PC-3 (cell line): ENCODE data around the gene MKRN2. TPM values are rescaled to one million over a fixed set of nuclear protein-coding genes. Genes with fewer than 3 reads are reported as not detected.

Experiments used
- ATAC-seq: fragments of 200-7000 bp; cut with Tn5 transposase; 2 replicates; pipeline ENCODE4 v1.9.1; 2020; ENCODE audit warnings: mild to moderate bottlenecking, moderate library complexity
- BruUV-seq: library from RNA; stranded (reverse); fragments of 400-500 nt; replicated peaks from 2 replicates; lab custom pipeline; 2021; lab: Mats Ljungman, UMichigan
- CTCF ChIA-PET: fragments of 300-600 bp; sonication (Branson Sonifier 250); formaldehyde crosslinking; loops from one replicate; lab custom pipeline; 2022; ENCODE audit warnings: antibody characterized with exemption; lab: Charles Lee
- POLR2A ChIA-PET: fragments of 300-600 bp; sonication (Branson Sonifier 250); formaldehyde crosslinking; loops from one replicate; lab custom pipeline; 2022; ENCODE audit warnings: antibody characterized with exemption; ENCODE audit not compliant: unreplicated experiment; lab: Charles Lee
- DNase-seq: peaks from one replicate; pipeline ENCODE4 v3.0.0-alpha.2; 2015
- H2AFZ ChIP-seq: fragments of 300-600 bp; sonication (generic); 2 replicates; pipeline ENCODE4 v1.6.0; 2016; ENCODE audit warnings: antibody characterized with exemption, low read length
- H3F3A ChIP-seq: fragments of 300-600 bp; sonication (generic); one replicate; pipeline ENCODE4 v1.6.0; 2017; ENCODE audit warnings: antibody characterized with exemption, low read length, control low read depth, mild to moderate bottlenecking; ENCODE audit not compliant: unreplicated experiment
- H3K27ac ChIP-seq: fragments of 300-600 bp; sonication (generic); 2 replicates; pipeline ENCODE4 v1.5.1; 2016; ENCODE audit warnings: mild to moderate bottlenecking, low read length
- H3K27me3 ChIP-seq: fragments of 300-600 bp; sonication (generic); 2 replicates; pipeline ENCODE4 v1.6.1; 2016; ENCODE audit warnings: low read length, mixed read lengths
- H3K36me3 ChIP-seq: fragments of 300-600 bp; sonication (generic); 2 replicates; pipeline ENCODE4 v1.6.1; 2016; ENCODE audit warnings: low read depth, mixed run types, low read length, mixed read lengths
- H3K4me1 ChIP-seq: fragments of 300-600 bp; sonication (generic); 2 replicates; pipeline ENCODE4 v1.5.1; 2016; ENCODE audit warnings: low read length; ENCODE audit not compliant: insufficient read depth
- H3K4me2 ChIP-seq: fragments of 300-600 bp; sonication (generic); 2 replicates; pipeline ENCODE4 v1.6.0; 2016; ENCODE audit warnings: low read length
- H3K4me3 ChIP-seq: fragments of 300-600 bp; sonication (generic); 2 replicates; pipeline ENCODE4 v1.5.1; 2016; ENCODE audit warnings: mild to moderate bottlenecking, low read length, mixed read lengths
- H3K79me2 ChIP-seq: fragments of 300-600 bp; sonication (generic); 2 replicates; pipeline ENCODE4 v1.6.1; 2017; ENCODE audit warnings: low read length, mixed read lengths
- H3K9ac ChIP-seq: fragments of 300-600 bp; sonication (generic); 2 replicates; pipeline ENCODE4 v1.6.0; 2016; ENCODE audit warnings: mild to moderate bottlenecking, low read length
- H3K9me2 ChIP-seq: fragments of 300-600 bp; sonication (generic); replicated peaks from 2 replicates; pipeline ENCODE4 v1.6.1; 2016; ENCODE audit warnings: mixed run types, low read length, mixed read lengths
- H3K9me3 ChIP-seq: fragments of 300-600 bp; sonication (generic); 2 replicates; pipeline ENCODE4 v1.6.1; 2016; ENCODE audit warnings: low read length, mixed read lengths
- H4K20me1 ChIP-seq: fragments of 300-600 bp; sonication (generic); 2 replicates; pipeline ENCODE4 v1.6.1; 2016; ENCODE audit warnings: low read length, mixed read lengths
- EZH2 ChIP-seq: fragments of 300-600 bp; sonication (generic); IDR thresholded peaks from one replicate; pipeline ENCODE4 v1.6.1; 2017; ENCODE audit warnings: antibody characterized with exemption, mild to moderate bottlenecking, low read length; ENCODE audit not compliant: unreplicated experiment
- EZH2phosphoT487 ChIP-seq: fragments of 300-600 bp; sonication (generic); IDR thresholded peaks from 2 replicates; pipeline ENCODE4 v1.6.1; 2018; ENCODE audit warnings: mild to moderate bottlenecking, antibody characterized with exemption, low read length, borderline replicate concordance
- intact Hi-C: fragments of 100-400 bp; cut with micrococcal nuclease; formaldehyde crosslinking; loops from 2 replicates; pipeline ENCODE4 v1.9.0; 2023
- total RNA-seq: library from RNA; depleted of rRNA; stranded (reverse); fragments of >200 nt; gene quantifications from 2 replicates; pipeline ENCODE4 v1.2.3, GENCODE V29; 2014
- TF ChIP-seq, protein P1 (sequence below): fragments of 300-600 bp; sonication (generic); conservative IDR thresholded peaks from 2 replicates; pipeline ENCODE4 v1.5.1; 2017; ENCODE audit warnings: antibody characterized with exemption, low read depth, mild to moderate bottlenecking, low read length

Gene MKRN2
- total RNA-seq, 1 experiment from 2014 or later, result 45.8 TPM

- intact Hi-C loops, result no loop called here
Measured at GRCh38 chr3:12612514-12613226, 55.8 kb downstream of the MKRN2 start.

DNA sequence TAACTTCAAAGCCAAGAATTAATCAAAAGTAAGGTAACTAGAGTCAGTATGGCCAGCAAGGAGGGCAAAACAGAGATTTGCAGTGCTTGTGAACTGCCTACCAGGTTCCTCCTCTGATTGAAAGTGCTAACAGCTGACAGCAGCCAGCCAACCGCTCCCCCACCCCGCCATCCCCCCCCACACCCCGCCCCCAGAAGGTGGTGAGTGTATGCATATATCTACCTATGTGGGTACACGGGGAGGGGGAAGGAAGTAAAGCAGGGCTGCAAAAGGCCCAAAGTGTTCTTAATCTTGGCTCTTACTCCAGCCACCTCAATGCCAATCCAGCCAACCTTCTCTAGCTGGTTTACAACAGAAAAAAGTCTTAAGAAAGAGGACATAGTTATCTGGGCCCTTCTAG lies 56.4 kb downstream of the MKRN2 start:
- ChIA-PET POLR2A (interaction anchor here (0.8 kb wide), 1 partner anchor 14 kb away, joined by 3 read pairs; no protein-coding TSS in a partner anchor), CTCF (no interaction called here)
- Histone ChIP-seq H2AFZ (no peak overlapping the region), H3K27me3 (no peaks in the 10 kb centered on the region), H4K20me1 (peaks cover 12% of the 10 kb centered on the region), H3K9me3 (no peaks in the 10 kb centered on the region), H3K27ac (no peak overlapping the region), H3K4me3 (no peak overlapping the region), H3K4me2 (no peak overlapping the region), H3F3A (no peaks in the 10 kb centered on the region), H3K36me3 (peaks cover 50% of the 10 kb centered on the region), H3K9ac (no peak overlapping the region), H3K9me2 (no peaks in the 10 kb centered on the region), H3K79me2 (peaks cover 57% of the 10 kb centered on the region), H3K4me1 (no peaks in the 10 kb centered on the region)
- DNase-seq (no peak), ATAC-seq (no peak)
- TF ChIP-seq, protein P1, sequence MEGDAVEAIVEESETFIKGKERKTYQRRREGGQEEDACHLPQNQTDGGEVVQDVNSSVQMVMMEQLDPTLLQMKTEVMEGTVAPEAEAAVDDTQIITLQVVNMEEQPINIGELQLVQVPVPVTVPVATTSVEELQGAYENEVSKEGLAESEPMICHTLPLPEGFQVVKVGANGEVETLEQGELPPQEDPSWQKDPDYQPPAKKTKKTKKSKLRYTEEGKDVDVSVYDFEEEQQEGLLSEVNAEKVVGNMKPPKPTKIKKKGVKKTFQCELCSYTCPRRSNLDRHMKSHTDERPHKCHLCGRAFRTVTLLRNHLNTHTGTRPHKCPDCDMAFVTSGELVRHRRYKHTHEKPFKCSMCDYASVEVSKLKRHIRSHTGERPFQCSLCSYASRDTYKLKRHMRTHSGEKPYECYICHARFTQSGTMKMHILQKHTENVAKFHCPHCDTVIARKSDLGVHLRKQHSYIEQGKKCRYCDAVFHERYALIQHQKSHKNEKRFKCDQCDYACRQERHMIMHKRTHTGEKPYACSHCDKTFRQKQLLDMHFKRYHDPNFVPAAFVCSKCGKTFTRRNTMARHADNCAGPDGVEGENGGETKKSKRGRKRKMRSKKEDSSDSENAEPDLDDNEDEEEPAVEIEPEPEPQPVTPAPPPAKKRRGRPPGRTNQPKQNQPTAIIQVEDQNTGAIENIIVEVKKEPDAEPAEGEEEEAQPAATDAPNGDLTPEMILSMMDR, result no peak
- TF ChIP-seq EZH2phosphoT487 (no peak), EZH2 (no peak)
- intact Hi-C loops, result no loop called here
- BruUV-seq, result no TSS peak

More at GRCh38 chr3:12612514-12613226, 55.8 kb downstream of the MKRN2 start:
- TF ChIP-seq EZH2 (no peak), EZH2phosphoT487 (no peak)
- TF ChIP-seq, protein P1, result no peak
- H2AFZ ChIP-seq, result no peak overlapping the region
- H3F3A ChIP-seq, result no peaks in the 10 kb centered on the region
- H3K27ac ChIP-seq, result no peak overlapping the region
- ChIA-PET CTCF (no interaction called here), POLR2A (interaction anchor here (0.8 kb wide), 1 partner anchor 14 kb away, joined by 3 read pairs; no protein-coding TSS in a partner anchor)
- no peak overlapping the region for H3K4me2 ChIP-seq
- H3K79me2 ChIP-seq, result peaks cover 55% of the 10 kb centered on the region
- H3K9me2 ChIP-seq, result no peaks in the 10 kb centered on the region
- H3K4me3 ChIP-seq, result no peak overlapping the region
- peaks cover 46% of the 10 kb centered on the region for H3K36me3 ChIP-seq
- ATAC-seq (no peak), DNase-seq (no peak)
- H3K27me3 ChIP-seq, result no peaks in the 10 kb centered on the region
- H3K9ac ChIP-seq, result no peak overlapping the region
- no peaks in the 10 kb centered on the region for H3K4me1 ChIP-seq
- peaks cover 12% of the 10 kb centered on the region for H4K20me1 ChIP-seq
- BruUV-seq, result no TSS peak
- no peaks in the 10 kb centered on the region for H3K9me3 ChIP-seq

- Histone ChIP-seq H3K4me1 (no peaks in the 10 kb centered on the region), H3K9me3 (no peaks in the 10 kb centered on the region), H3K27me3 (no peaks in the 10 kb centered on the region), H3K4me2 (no peak overlapping the region), H2AFZ (no peak overlapping the region), H3F3A (no peaks in the 10 kb centered on the region), H3K4me3 (no peak overlapping the region), H4K20me1 (peaks cover 14% of the 10 kb centered on the region), H3K79me2 (peaks cover 67% of the 10 kb centered on the region), H3K36me3 (peaks cover 41% of the 10 kb centered on the region), H3K27ac (no peak overlapping the region), H3K9me2 (no peaks in the 10 kb centered on the region), H3K9ac (no peak overlapping the region)
- no peak for ATAC-seq
- BruUV-seq, result no TSS peak
- no peak for DNase-seq
- ChIA-PET CTCF (no interaction called here), POLR2A (no interaction called here)
- intact Hi-C loops, result no loop called here
- TF ChIP-seq EZH2 (no peak), EZH2phosphoT487 (no peak)
- TF ChIP-seq, protein P1, result no peak
Measured at GRCh38 chr3:12615266-12615665, 58.4 kb downstream of the MKRN2 start.
